Activated T-cell treated with anti-CD3 and anti-CD28 coated beads for 24 hours (primary cell): ENCODE measurements around the gene SERPINB2.
A peak's percentile ranks its signal among the peaks of the same experiment; 100 is the strongest.
"Not testable (repeated sequence)": the region's sequence is repeated elsewhere in the genome, so short reads cannot be mapped to it uniquely, and the experiment has no call there.

Experiments
- DNase-seq: peaks from one replicate; pipeline ENCODE4 v3.0.0-alpha.2; 2020; ENCODE audit warnings: low read depth

The SERPINB2 gene

GRCh38 chr18:63936932-63937393 lies 49.5 kb downstream of the SERPINB2 start:
- no peak for DNase-seq

GRCh38 chr18:63940008-63940407 lies 52.5 kb downstream of the SERPINB2 start:
- no peak for DNase-seq

DNA sequence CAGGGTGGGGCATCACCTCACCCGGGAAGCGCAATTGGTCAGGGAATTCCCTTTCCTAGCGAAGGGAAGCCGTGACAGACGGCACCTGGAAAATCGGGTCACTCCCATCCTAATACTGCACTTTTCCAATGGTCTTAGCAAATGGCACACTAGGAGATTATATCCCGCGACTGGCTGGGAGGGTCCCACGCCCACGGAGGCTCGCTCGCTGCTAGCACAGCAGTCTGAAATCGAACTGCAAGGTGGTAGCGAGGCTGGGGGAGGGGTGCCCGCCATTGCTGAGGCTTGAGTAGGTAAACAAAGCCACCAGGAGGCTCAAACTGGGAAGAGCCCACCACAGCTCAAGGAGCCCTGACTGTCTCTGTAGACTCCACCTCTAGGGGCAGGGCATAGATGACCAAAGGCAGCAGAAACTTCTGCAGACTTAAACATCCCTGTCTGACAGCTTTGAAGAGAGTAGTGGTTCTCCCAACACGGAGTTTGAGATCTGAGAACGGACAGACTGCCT lies 53.1 kb downstream of the SERPINB2 start:
- not testable (repeated sequence) for DNase-seq

DNA sequence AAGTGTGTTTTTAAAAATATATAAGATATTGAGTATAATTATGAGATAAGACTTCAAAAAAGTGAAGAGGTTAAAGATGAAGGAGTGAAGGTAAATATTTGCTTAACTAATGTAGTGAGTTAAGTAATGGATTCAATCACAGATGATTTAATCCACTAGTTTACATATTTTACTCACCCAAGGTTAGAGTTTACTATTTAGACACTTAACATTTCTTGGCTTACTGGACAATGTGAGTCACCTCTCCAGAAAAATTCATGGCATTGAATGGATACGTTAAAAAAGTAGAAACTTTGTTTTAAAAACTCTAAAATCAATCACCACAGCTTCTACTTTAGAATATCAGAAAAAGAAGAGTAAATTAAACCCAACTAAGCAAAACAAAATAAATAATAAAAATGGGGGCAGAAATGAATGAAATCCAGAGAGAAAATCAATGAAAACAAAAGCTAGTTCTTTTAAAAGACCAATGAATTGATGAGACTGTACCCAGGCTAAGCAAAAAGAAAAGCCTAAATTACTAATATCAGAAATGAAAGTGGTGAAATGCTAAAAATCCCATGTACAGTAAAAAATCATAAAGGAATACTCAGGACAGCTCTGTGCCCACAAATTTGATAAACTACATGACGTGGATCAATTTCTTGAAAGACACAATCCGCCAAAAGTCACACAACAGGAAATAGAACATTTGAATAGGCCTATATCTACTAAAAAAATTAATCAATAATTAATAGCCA lies 59.7 kb downstream of the SERPINB2 start:
- no peak for DNase-seq

- DNase-seq: peak; percentile 38
Measured at GRCh38 chr18:63949068-63949737, 61.7 kb downstream of the SERPINB2 start, which contains the start of gene HMSD. Gene HMSD (plus strand): TSS chr18:63949301. CDS start chr18:63953456, 4,155 bp downstream.

- DNase-seq: no peak
Measured at GRCh38 chr18:63951302-63951705, 63.8 kb downstream of the SERPINB2 start.
